Endothelial cell of umbilical vein (primary cell): Measurements from ENCODE around the gene PEAR1. TPM values are rescaled to one million over a fixed set of nuclear protein-coding genes. Genes with fewer than 3 reads are reported as not detected.

ENCODE experiments used
- BruUV-seq: library from RNA; stranded (reverse); fragments of 400-500 nt; replicated peaks from 2 replicates; lab custom pipeline; 2021; lab: Mats Ljungman, UMichigan
- CTCF ChIA-PET: fragments of 300-600, 350-600 bp; sonication (Branson Sonifier 250); formaldehyde crosslinking; loops from one replicate; lab custom pipeline; 2021; ENCODE audit warnings: antibody characterized with exemption, inconsistent platforms; lab: Charles Lee
- POLR2A ChIA-PET: fragments of 300-600, 350-600 bp; sonication (Branson Sonifier 250); formaldehyde crosslinking; loops from one replicate; lab custom pipeline; 2021; ENCODE audit warnings: antibody characterized with exemption, inconsistent platforms; lab: Charles Lee
- DNase-seq: peaks from one replicate; pipeline ENCODE4 v3.0.0-alpha.2; 2011; ENCODE audit warnings: low read depth, low spot score
- FAIRE-seq: peaks from 2 replicates; lab custom pipeline; 2011; peaks lifted over from hg19 to GRCh38; lab: Jason Lieb, UNC
- H2AFZ ChIP-seq: 2 replicates; pipeline ENCODE4 v1.6.0; 2012; ENCODE audit warnings: low read depth, low read length, control low read depth, inconsistent platforms
- H3K27ac ChIP-seq: 2 replicates; pipeline ENCODE4 v1.5.1; 2011; ENCODE audit warnings: low read depth, mild to moderate bottlenecking, control low read depth, low read length, moderate library complexity; ENCODE audit not compliant: insufficient read depth
- H3K27me3 ChIP-seq, 2 experiments: 2 replicates each; pipeline versions ENCODE4 v1.6.0 to v1.6.1; 2011; ENCODE audit warnings: low read length in 2 of 2, mixed read lengths in 1 of 2; ENCODE audit not compliant: control insufficient read depth in 2 of 2, insufficient read depth in 2 of 2
- H3K36me3 ChIP-seq, 2 experiments: 2 replicates in 1 of 2; 3 replicates in 1 of 2; pipeline ENCODE4 v1.5.1; 2011; ENCODE audit warnings: low read length in 2 of 2, mild to moderate bottlenecking in 1 of 2, moderate library complexity in 1 of 2; ENCODE audit not compliant: control insufficient read depth in 2 of 2, insufficient read depth in 2 of 2; ENCODE audit errors: extremely low read depth in 1 of 2
- H3K4me1 ChIP-seq: 3 replicates; pipeline ENCODE4 v1.5.1; 2011; ENCODE audit warnings: mild to moderate bottlenecking, low read length; ENCODE audit not compliant: control insufficient read depth, insufficient read depth; ENCODE audit errors: extremely low read depth
- H3K4me2 ChIP-seq: 2 replicates; pipeline ENCODE4 v1.6.1; 2011; ENCODE audit warnings: low read length, control low read depth, mixed read lengths; ENCODE audit not compliant: insufficient read depth
- H3K4me3 ChIP-seq, 3 experiments: fragments of 200-600 bp in 1 of 3; sonication (generic), shearing (Covaris generic) in 1 of 3; replicated peaks in 1 of 3; 2 replicates each; pipeline ENCODE4 v1.5.1; 2011 to 2016; ENCODE audit warnings: control low read depth in 3 of 3, low read length in 3 of 3, mild to moderate bottlenecking in 2 of 3, inconsistent platforms in 1 of 3, low read depth in 1 of 3, moderate library complexity in 1 of 3; ENCODE audit not compliant: insufficient read depth in 1 of 3
- H3K79me2 ChIP-seq: 2 replicates; pipeline ENCODE4 v1.6.0; 2012; ENCODE audit warnings: low read length, inconsistent platforms; ENCODE audit not compliant: control insufficient read depth, insufficient read depth
- H3K9ac ChIP-seq: replicated peaks from 2 replicates; pipeline ENCODE3; 2011; ENCODE audit warnings: low read length, control low read depth; ENCODE audit not compliant: insufficient read depth; ENCODE audit errors: extremely low read depth
- H3K9me1 ChIP-seq: replicated peaks from 3 replicates; pipeline ENCODE4 v1.6.0; 2011; ENCODE audit warnings: mild to moderate bottlenecking, low read length; ENCODE audit not compliant: control insufficient read depth, insufficient read depth; ENCODE audit errors: extremely low read depth
- H3K9me3 ChIP-seq: replicated peaks from 2 replicates; pipeline ENCODE4 v1.5.1; 2012; ENCODE audit warnings: low read length, inconsistent platforms; ENCODE audit not compliant: control insufficient read depth, insufficient read depth
- H4K20me1 ChIP-seq: replicated peaks from 2 replicates; pipeline ENCODE3; 2011; ENCODE audit warnings: mild to moderate bottlenecking, low read length; ENCODE audit not compliant: control insufficient read depth, insufficient read depth; ENCODE audit errors: extremely low read depth
- CTCF ChIP-seq, 2 donors: IDR thresholded peaks; 1 replicate in 1 of 2; 2 replicates in 1 of 2; pipeline ENCODE4 v1.5.1; 2011; ENCODE audit warnings: low read length in 2 of 2, mild to moderate bottlenecking in 2 of 2, moderate library complexity in 2 of 2, control low read depth in 1 of 2, inconsistent platforms in 1 of 2, low read depth in 1 of 2; ENCODE audit not compliant: insufficient read depth in 1 of 2; ENCODE audit errors: extremely low read depth in 1 of 2
- EZH2 ChIP-seq: IDR thresholded peaks from 2 replicates; pipeline ENCODE4 v1.6.1; 2012; ENCODE audit warnings: borderline replicate concordance, low read depth, mild to moderate bottlenecking, moderate library complexity, low read length, inconsistent platforms; ENCODE audit not compliant: severe bottlenecking
- FOS ChIP-seq: IDR thresholded peaks from 2 replicates; pipeline ENCODE4 v1.6.1; 2011; ENCODE audit warnings: mild to moderate bottlenecking, low read length, moderate library complexity, borderline replicate concordance; ENCODE audit not compliant: insufficient read depth
- GATA2 ChIP-seq: IDR thresholded peaks from 2 replicates; pipeline ENCODE4 v1.7.0; 2011; ENCODE audit warnings: low read depth, mild to moderate bottlenecking, moderate library complexity, mixed read lengths, low read length; ENCODE audit not compliant: insufficient read length, insufficient read depth
- JUN ChIP-seq: IDR thresholded peaks from 2 replicates; pipeline ENCODE4 v1.6.1; 2011; ENCODE audit warnings: borderline replicate concordance, low read depth; ENCODE audit not compliant: insufficient read length, insufficient read depth
- MAX ChIP-seq: IDR thresholded peaks from 2 replicates; pipeline ENCODE4 v1.6.1; 2011; ENCODE audit not compliant: insufficient read depth, insufficient read length
- MYC ChIP-seq: IDR thresholded peaks from one replicate; pipeline ENCODE4 v1.6.1; 2011; ENCODE audit warnings: mild to moderate bottlenecking, low read depth, low read length
- POLR2A ChIP-seq: IDR thresholded peaks from 2 replicates; pipeline ENCODE4 v1.6.1; 2012; ENCODE audit warnings: low read depth, mild to moderate bottlenecking, control low read depth, low read length
- POLR2AphosphoS5 ChIP-seq: IDR thresholded peaks from 2 replicates; pipeline ENCODE4 v1.6.1; 2012; ENCODE audit warnings: low read depth, mild to moderate bottlenecking, control low read depth, low read length, moderate library complexity; ENCODE audit not compliant: insufficient read depth
- dilution Hi-C: fragments of 300-500 bp; cut with MboI; formaldehyde crosslinking; loops from one replicate; pipeline ENCODE4 v1.15.0; 2019; ENCODE audit warnings: low sequenced_read_pairs; ENCODE audit not compliant: extremely low pct_ligation_motif_present
- intact Hi-C: fragments of 100-400 bp; cut with micrococcal nuclease; formaldehyde crosslinking; loops from one replicate; pipeline ENCODE4 v1.10.0; 2022
- polyA plus RNA-seq, 4 experiments: library from polyadenylated mRNA; depleted of rRNA in 3 of 4; stranded (reverse) in 3 of 4; unstranded in 1 of 4; fragments of >200 nt; gene quantifications; 2 replicates each; pipeline versions ENCODE4 v1.2.1 to v1.2.3, GENCODE V29; 2011 to 2012; ENCODE audit warnings: missing spikeins in 1 of 4
- total RNA-seq: library from RNA; stranded (reverse); gene quantifications from 2 replicates; pipeline ENCODE4 v1.2.3, GENCODE V29; 2021

The PEAR1 gene
- total and polyA plus RNA-seq, 2 donors (not counting 3 experiments of a cell fraction or from before 2014, with no cell fraction given), result 90.7 to 106 TPM

- dilution Hi-C loops, result no loop called here
- peaks cover 12 to 33% of the 10 kb centered on the region in 2 experiments for H3K36me3 ChIP-seq
These were observed 66.4 kb downstream of the PEAR1 start for GRCh38 chr1:156959925-156960324.

More at GRCh38 chr1:156959925-156960324, 66.4 kb downstream of the PEAR1 start:
- Histone ChIP-seq H3K9me1 (no peaks in the 10 kb centered on the region), H3K4me1 (peaks cover 6% of the 10 kb centered on the region), H3K27ac (no peak overlapping the region), H3K27me3 (no peaks in the 10 kb centered on the region), H4K20me1 (no peaks in the 10 kb centered on the region), H3K9me3 (no peaks in the 10 kb centered on the region), H3K4me3 (no peak overlapping the region), H3K79me2 (no peaks in the 10 kb centered on the region), H3K4me2 (no peak overlapping the region), H3K9ac (no peak overlapping the region), H2AFZ (no peak overlapping the region)
- FAIRE-seq (no peak), DNase-seq (no peak)
- intact Hi-C loops, result loop anchor here (10.0 kb wide), 1 partner anchor 115 kb away; no protein-coding TSS in a partner anchor
- BruUV-seq, result no TSS peak
- CTCF ChIA-PET, result interaction anchor here (1.6 to 2.4 kb wide), 5 partner anchors 10 to 130 kb away, joined by 4 to 22 read pairs (median 8); no protein-coding TSS in a partner anchor
- no peak for TF ChIP-seq CTCF (IDR thresholded peaks at IDR 0.05; ENCODE audit: extremely low read depth in 1 of 2, insufficient read depth in 1 of 2, low read depth in 1 of 2, low read length in 2 of 2)
- no peak for TF ChIP-seq POLR2AphosphoS5
- no peak for TF ChIP-seq EZH2
- no peak for TF ChIP-seq FOS
- TF ChIP-seq MAX, result no peak
- no peak for TF ChIP-seq MYC
- no peak for TF ChIP-seq GATA2
- TF ChIP-seq JUN, result no peak
- no peak for TF ChIP-seq POLR2A
- POLR2A ChIA-PET, result no interaction called here
